ENCODE measurements around the gene SFMBT1.

GRCh38 chr3:52880047-52880446 is 165.8 kb downstream of the SFMBT1 start:
- no peak for TF ChIP-seq EGR1 (IDR thresholded peaks at IDR 0.05; ENCODE audit: low read depth in 2 of 2)
- TF ChIP-seq TAF1 (conservative IDR thresholded peaks at IDR 0.05), result no peak
- no peak for TF ChIP-seq CTCF (IDR thresholded peaks at IDR 0.05; ENCODE audit: low read depth, low read length, missing input control)
- no peak for TF ChIP-seq RAD21 (IDR thresholded peaks at IDR 0.05)
- no peak for TF ChIP-seq SP1 (IDR thresholded peaks at IDR 0.05)
- TF ChIP-seq, protein P1, sequence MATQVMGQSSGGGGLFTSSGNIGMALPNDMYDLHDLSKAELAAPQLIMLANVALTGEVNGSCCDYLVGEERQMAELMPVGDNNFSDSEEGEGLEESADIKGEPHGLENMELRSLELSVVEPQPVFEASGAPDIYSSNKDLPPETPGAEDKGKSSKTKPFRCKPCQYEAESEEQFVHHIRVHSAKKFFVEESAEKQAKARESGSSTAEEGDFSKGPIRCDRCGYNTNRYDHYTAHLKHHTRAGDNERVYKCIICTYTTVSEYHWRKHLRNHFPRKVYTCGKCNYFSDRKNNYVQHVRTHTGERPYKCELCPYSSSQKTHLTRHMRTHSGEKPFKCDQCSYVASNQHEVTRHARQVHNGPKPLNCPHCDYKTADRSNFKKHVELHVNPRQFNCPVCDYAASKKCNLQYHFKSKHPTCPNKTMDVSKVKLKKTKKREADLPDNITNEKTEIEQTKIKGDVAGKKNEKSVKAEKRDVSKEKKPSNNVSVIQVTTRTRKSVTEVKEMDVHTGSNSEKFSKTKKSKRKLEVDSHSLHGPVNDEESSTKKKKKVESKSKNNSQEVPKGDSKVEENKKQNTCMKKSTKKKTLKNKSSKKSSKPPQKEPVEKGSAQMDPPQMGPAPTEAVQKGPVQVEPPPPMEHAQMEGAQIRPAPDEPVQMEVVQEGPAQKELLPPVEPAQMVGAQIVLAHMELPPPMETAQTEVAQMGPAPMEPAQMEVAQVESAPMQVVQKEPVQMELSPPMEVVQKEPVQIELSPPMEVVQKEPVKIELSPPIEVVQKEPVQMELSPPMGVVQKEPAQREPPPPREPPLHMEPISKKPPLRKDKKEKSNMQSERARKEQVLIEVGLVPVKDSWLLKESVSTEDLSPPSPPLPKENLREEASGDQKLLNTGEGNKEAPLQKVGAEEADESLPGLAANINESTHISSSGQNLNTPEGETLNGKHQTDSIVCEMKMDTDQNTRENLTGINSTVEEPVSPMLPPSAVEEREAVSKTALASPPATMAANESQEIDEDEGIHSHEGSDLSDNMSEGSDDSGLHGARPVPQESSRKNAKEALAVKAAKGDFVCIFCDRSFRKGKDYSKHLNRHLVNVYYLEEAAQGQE (IDR thresholded peaks at IDR 0.05), result no peak
- TF ChIP-seq, protein P2, sequence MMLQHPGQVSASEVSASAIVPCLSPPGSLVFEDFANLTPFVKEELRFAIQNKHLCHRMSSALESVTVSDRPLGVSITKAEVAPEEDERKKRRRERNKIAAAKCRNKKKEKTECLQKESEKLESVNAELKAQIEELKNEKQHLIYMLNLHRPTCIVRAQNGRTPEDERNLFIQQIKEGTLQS (IDR thresholded peaks at IDR 0.05), result no peak
- TF ChIP-seq MAX (IDR thresholded peaks at IDR 0.05), result no peak
- TF ChIP-seq GABPA (IDR thresholded peaks at IDR 0.05 in 1 of 2, conservative IDR thresholded peaks at IDR 0.05 in 1 of 2), result no peak
- TF ChIP-seq ZBTB33 (IDR thresholded peaks at IDR 0.05), result no peak
- TF ChIP-seq YY1 (IDR thresholded peaks at IDR 0.05), result no peak
- no peak for TF ChIP-seq HNF4A (conservative IDR thresholded peaks at IDR 0.05)
- no peak for TF ChIP-seq RXRA (IDR thresholded peaks at IDR 0.05)
- no peak for TF ChIP-seq JUND (IDR thresholded peaks at IDR 0.05)

All from liver (tissue), 3 donors.